A549 (cell line): Measurements from ENCODE around the gene NUP62. TPM values are rescaled to one million over a fixed set of nuclear protein-coding genes. Genes with fewer than 3 reads are reported as not detected.

Experiments used
- ATAC-seq, 2 experiments: fragments of 200-7000 bp in 1 of 2; fragments of >200 bp in 1 of 2; cut with Nextera tagmentation in 1 of 2; cut with Tn5 transposase in 1 of 2; 3 replicates each; pipeline versions ENCODE4 v1.8.0 to v1.9.1; 2018 to 2020; ENCODE audit warnings: mild to moderate bottlenecking in 1 of 2, moderate library complexity in 1 of 2
- CTCF ChIA-PET: fragments of 300-600 bp; sonication (Branson Sonifier 250); formaldehyde crosslinking; extraction: SDS; loops from one replicate; lab custom pipeline; 2021; ENCODE audit warnings: antibody characterized with exemption, inconsistent platforms; lab: Yijun Ruan, JAX
- POLR2A ChIA-PET: fragments of 350-600 bp; formaldehyde crosslinking; extraction: SDS; loops from one replicate; lab custom pipeline; 2021; ENCODE audit warnings: antibody characterized with exemption, inconsistent platforms; lab: Yijun Ruan, JAX
- DNase-seq, 2 experiments: peaks; one replicate each; pipeline versions ENCODE4 v3.0.0 to v3.0.0-alpha.2; 2011 to 2016; ENCODE audit warnings: low read depth in 1 of 2, low spot score in 1 of 2
- FAIRE-seq: peaks from 2 replicates; lab custom pipeline; 2011; peaks lifted over from hg19 to GRCh38; lab: Jason Lieb, UNC
- H3K27ac ChIP-seq, 2 experiments: fragments of >200 bp; sonication (Bioruptor Twin); formaldehyde crosslinking; 3 replicates each; pipeline ENCODE4 v1.5.1; 2016 to 2017
- H3K4me1 ChIP-seq: fragments of >200 bp; sonication (Bioruptor Twin); formaldehyde crosslinking; 3 replicates; pipeline ENCODE4 v1.6.1; 2016
- H3K4me2 ChIP-seq: fragments of >200 bp; sonication (Bioruptor Twin); formaldehyde crosslinking; 3 replicates; pipeline ENCODE4 v1.6.1; 2016
- H3K4me3 ChIP-seq: fragments of >200 bp; sonication (Bioruptor Twin); formaldehyde crosslinking; 3 replicates; pipeline ENCODE4 v1.5.1; 2016
- H3K9me3 ChIP-seq: fragments of >200 bp; sonication (Bioruptor Twin); formaldehyde crosslinking; 3 replicates; pipeline ENCODE4 v1.6.1; 2016
- CBX2 ChIP-seq: fragments of 200-600 bp; sonication (generic); IDR thresholded peaks from 2 replicates; pipeline ENCODE4 v1.6.1; 2016; ENCODE audit warnings: low read depth, mild to moderate bottlenecking, borderline replicate concordance
- ESRRA ChIP-seq: fragments of 150-350 bp; IDR thresholded peaks from 2 replicates; pipeline ENCODE4 v1.6.1; 2014; ENCODE audit warnings: mild to moderate bottlenecking, low read length, borderline replicate concordance
- FOSL2 ChIP-seq, 2 experiments: fragments of 450-650 bp in 1 of 2; fragments of >200 bp in 1 of 2; sonication (Bioruptor Twin) in 1 of 2; formaldehyde crosslinking; IDR thresholded peaks; 2 replicates each; pipeline versions ENCODE4 v1.5.0 to v1.6.1; 2016 to 2020; ENCODE audit warnings: mild to moderate bottlenecking in 1 of 2, moderate library complexity in 1 of 2
- FOXS1 ChIP-seq: fragments of 250-450 bp; sonication (Bioruptor Pico); IDR thresholded peaks from 2 replicates; pipeline ENCODE4 v1.5.0; 2020; ENCODE audit warnings: mild to moderate bottlenecking, moderate library complexity
- GATA3 ChIP-seq: IDR thresholded peaks from 2 replicates; pipeline ENCODE4 v1.6.1; 2012; ENCODE audit warnings: borderline replicate concordance
- MAFK ChIP-seq: fragments of 450-650 bp; IDR thresholded peaks from 2 replicates; pipeline ENCODE4 v1.6.1; 2014; ENCODE audit not compliant: partially characterized antibody
- POLR2AphosphoS2 ChIP-seq: conservative IDR thresholded peaks from 2 replicates; pipeline ENCODE4 v1.6.1; 2012; ENCODE audit warnings: low read length, improper control_type of control experiment, inconsistent platforms
- RFX5 ChIP-seq: fragments of 450-650 bp; IDR thresholded peaks from 2 replicates; pipeline ENCODE4 v1.7.1; 2014; ENCODE audit warnings: antibody characterized with exemption, mild to moderate bottlenecking, moderate library complexity
- SMC3 ChIP-seq: fragments of >200 bp; sonication (Bioruptor Twin); formaldehyde crosslinking; IDR thresholded peaks from 3 replicates; pipeline ENCODE4 v1.6.1; 2018; ENCODE audit warnings: inconsistent platforms
- TFCP2L1 ChIP-seq: fragments of 250-450 bp; sonication (Bioruptor Pico); IDR thresholded peaks from 2 replicates; pipeline ENCODE4 v1.5.0; 2021; ENCODE audit warnings: mild to moderate bottlenecking
- ZC3H11A ChIP-seq: fragments of 450-650 bp; IDR thresholded peaks from 2 replicates; pipeline ENCODE4 v1.6.1; 2014; ENCODE audit warnings: antibody characterized with exemption, mild to moderate bottlenecking
- ZSCAN20 ChIP-seq: fragments of 250-450 bp; sonication (Bioruptor Pico); IDR thresholded peaks from 2 replicates; pipeline ENCODE4 v1.8.0; 2022; ENCODE audit warnings: mild to moderate bottlenecking, moderate library complexity
- WGBS: methylation state at CpG from one replicate; pipeline ENCODE4 v1.1.6; 2017; ENCODE audit errors: missing lambda C conversion rate; 5-methylcytosine and 5-hydroxymethylcytosine counted together
- polyA plus RNA-seq, 4 experiments: library from polyadenylated mRNA; depleted of rRNA in 3 of 4; stranded (reverse); fragments of >200 nt; fragmentation: RNase III in 1 of 4; extraction: RNeasy Plus Mini Kit Qiagen cat#74134 plus additional on column Dnase treatment in 1 of 4; gene quantifications; 2 replicates in 3 of 4; 3 replicates in 1 of 4; pipeline ENCODE4 v1.2.3, GENCODE V29; 2011 to 2017
- TF ChIP-seq, protein P1 (sequence below): IDR thresholded peaks from 2 replicates; pipeline ENCODE4 v1.6.1; 2012
- TF ChIP-seq, protein P2 (sequence below): fragments of >200 bp; sonication (Bioruptor Twin); formaldehyde crosslinking; IDR thresholded peaks from 2 replicates; pipeline ENCODE4 v1.6.1; 2016
- TF ChIP-seq, protein P3 (sequence below): fragments of 250-450 bp; sonication (Bioruptor Pico); IDR thresholded peaks from 2 replicates; pipeline ENCODE4 v1.5.0; 2020; ENCODE audit warnings: low read depth, mild to moderate bottlenecking, moderate library complexity
- TF ChIP-seq, protein P4 (sequence below): IDR thresholded peaks from 2 replicates; pipeline ENCODE4 v1.6.1; 2012
- TF ChIP-seq, protein P5 (sequence below): fragments of 450-650 bp; IDR thresholded peaks from 2 replicates; pipeline ENCODE4 v1.6.1; 2014; ENCODE audit warnings: antibody characterized with exemption
- TF ChIP-seq, protein P6 (sequence below): fragments of 250-450 bp; sonication (Bioruptor Pico); IDR thresholded peaks from 2 replicates; pipeline ENCODE4 v1.5.0; 2021; ENCODE audit warnings: mild to moderate bottlenecking, moderate library complexity, borderline replicate concordance
- TF ChIP-seq, protein P7 (sequence below): fragments of 150-350 bp; IDR thresholded peaks from 2 replicates; pipeline ENCODE4 v1.6.1; 2014; ENCODE audit warnings: low read depth, mild to moderate bottlenecking, low read length

The NUP62 gene
- polyA plus RNA-seq, 2 of the 4 experiments (the other 2 are of a cell fraction), result 21.4 to 83.9 TPM

DNA sequence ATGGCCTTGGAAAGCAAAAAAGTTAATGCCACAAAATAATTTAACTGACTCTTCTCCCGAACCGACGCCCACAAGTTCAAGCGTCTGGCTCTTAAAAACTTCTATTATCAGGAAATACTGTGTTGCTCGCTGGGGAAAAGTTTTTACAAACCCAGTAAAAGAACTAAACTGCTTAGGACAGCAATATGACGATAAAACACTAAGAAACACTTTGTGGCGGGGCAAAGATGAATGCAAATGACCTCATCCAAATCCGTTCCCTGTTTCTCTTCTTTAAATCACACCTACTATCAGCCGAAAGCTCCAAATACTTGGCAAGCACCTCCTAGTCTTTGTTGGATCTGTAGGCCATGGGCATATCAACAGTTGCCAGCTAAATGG is 26.8 kb upstream of the NUP62 start:
- WGBS, result 71% methylated on average over 9 of the region's 9 CpGs
- TF ChIP-seq FOXS1 (CRISPR knock-in tag) (no peak), FOSL2 (IDR thresholded peaks at IDR 0.05) (no peak), FOSL2 (CRISPR knock-in tag; IDR thresholded peaks at IDR 0.05) (no peak), MAFK (peak; percentile 50), ZC3H11A (no peak), CBX2 (no peak), ESRRA (no peak), TFCP2L1 (CRISPR knock-in tag) (no peak)
- TF ChIP-seq, protein P1, sequence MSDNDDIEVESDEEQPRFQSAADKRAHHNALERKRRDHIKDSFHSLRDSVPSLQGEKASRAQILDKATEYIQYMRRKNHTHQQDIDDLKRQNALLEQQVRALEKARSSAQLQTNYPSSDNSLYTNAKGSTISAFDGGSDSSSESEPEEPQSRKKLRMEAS, result no peak
- TF ChIP-seq, protein P2, sequence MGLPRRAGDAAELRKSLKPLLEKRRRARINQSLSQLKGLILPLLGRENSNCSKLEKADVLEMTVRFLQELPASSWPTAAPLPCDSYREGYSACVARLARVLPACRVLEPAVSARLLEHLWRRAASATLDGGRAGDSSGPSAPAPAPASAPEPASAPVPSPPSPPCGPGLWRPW, result no peak
- TF ChIP-seq, all 56 proteins: peak for 1
- Histone ChIP-seq H3K4me3 (no peak overlapping the region), H3K9me3 (no peaks in the 10 kb centered on the region), H3K4me2 (no peak overlapping the region), H3K4me1 (no peaks in the 10 kb centered on the region), H3K27ac (no peak overlapping the region)
- ATAC-seq (no peak), FAIRE-seq (no peak), DNase-seq (no peak)
- POLR2A ChIA-PET, result no interaction called here
- CTCF ChIA-PET, result interaction anchor here (1.0 to 3.7 kb wide), 4 partner anchors 19 to 192 kb away, joined by 3 to 24 read pairs (median 5); no protein-coding TSS in a partner anchor

DNA sequence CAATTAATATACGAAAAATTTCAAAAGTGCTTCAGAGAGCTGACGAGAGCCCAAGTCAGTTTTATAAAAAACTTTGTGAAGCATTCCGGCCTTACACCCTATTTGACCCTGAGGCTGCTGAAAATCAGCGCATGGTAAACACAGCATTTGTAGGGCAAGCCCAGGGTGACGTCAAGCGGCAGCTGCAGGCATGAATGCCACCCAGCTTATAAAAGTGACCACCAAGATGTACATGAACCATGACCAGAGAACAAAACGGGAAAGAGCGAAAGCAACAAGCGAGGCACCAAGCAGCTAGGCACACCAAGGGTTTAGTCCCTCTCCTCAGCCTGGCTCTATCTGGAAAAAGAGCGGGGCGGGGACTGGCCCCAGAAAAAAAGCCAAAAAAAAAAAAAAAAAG is 25.6 kb upstream of the NUP62 start:
- 81% methylated on average over 11 of the region's 11 CpGs for WGBS
- Histone ChIP-seq H3K4me3 (no peak overlapping the region), H3K4me1 (no peaks in the 10 kb centered on the region), H3K9me3 (no peaks in the 10 kb centered on the region), H3K27ac (no peak overlapping the region), H3K4me2 (no peak overlapping the region)
- DNase-seq, result no peak
- TF ChIP-seq POLR2AphosphoS2, result no peak
- TF ChIP-seq, protein P3, sequence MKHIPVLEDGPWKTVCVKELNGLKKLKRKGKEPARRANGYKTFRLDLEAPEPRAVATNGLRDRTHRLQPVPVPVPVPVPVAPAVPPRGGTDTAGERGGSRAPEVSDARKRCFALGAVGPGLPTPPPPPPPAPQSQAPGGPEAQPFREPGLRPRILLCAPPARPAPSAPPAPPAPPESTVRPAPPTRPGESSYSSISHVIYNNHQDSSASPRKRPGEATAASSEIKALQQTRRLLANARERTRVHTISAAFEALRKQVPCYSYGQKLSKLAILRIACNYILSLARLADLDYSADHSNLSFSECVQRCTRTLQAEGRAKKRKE (CRISPR knock-in tag), result no peak
- TF ChIP-seq, protein P2, result no peak
- TF ChIP-seq, protein P4, sequence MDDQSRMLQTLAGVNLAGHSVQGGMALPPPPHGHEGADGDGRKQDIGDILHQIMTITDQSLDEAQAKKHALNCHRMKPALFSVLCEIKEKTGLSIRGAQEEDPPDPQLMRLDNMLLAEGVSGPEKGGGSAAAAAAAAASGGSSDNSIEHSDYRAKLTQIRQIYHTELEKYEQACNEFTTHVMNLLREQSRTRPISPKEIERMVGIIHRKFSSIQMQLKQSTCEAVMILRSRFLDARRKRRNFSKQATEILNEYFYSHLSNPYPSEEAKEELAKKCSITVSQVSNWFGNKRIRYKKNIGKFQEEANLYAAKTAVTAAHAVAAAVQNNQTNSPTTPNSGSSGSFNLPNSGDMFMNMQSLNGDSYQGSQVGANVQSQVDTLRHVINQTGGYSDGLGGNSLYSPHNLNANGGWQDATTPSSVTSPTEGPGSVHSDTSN, result no peak
- TF ChIP-seq, protein P5, sequence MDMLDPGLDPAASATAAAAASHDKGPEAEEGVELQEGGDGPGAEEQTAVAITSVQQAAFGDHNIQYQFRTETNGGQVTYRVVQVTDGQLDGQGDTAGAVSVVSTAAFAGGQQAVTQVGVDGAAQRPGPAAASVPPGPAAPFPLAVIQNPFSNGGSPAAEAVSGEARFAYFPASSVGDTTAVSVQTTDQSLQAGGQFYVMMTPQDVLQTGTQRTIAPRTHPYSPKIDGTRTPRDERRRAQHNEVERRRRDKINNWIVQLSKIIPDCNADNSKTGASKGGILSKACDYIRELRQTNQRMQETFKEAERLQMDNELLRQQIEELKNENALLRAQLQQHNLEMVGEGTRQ, result no peak
- TF ChIP-seq RFX5, result no peak
- no peak for TF ChIP-seq GATA3
- TF ChIP-seq, protein P6, sequence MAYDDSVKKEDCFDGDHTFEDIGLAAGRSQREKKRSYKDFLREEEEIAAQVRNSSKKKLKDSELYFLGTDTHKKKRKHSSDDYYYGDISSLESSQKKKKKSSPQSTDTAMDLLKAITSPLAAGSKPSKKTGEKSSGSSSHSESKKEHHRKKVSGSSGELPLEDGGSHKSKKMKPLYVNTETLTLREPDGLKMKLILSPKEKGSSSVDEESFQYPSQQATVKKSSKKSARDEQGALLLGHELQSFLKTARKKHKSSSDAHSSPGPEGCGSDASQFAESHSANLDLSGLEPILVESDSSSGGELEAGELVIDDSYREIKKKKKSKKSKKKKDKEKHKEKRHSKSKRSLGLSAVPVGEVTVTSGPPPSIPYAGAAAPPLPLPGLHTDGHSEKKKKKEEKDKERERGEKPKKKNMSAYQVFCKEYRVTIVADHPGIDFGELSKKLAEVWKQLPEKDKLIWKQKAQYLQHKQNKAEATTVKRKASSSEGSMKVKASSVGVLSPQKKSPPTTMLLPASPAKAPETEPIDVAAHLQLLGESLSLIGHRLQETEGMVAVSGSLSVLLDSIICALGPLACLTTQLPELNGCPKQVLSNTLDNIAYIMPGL, result no peak
- no peak for TF ChIP-seq ESRRA
- TF ChIP-seq, protein P7, sequence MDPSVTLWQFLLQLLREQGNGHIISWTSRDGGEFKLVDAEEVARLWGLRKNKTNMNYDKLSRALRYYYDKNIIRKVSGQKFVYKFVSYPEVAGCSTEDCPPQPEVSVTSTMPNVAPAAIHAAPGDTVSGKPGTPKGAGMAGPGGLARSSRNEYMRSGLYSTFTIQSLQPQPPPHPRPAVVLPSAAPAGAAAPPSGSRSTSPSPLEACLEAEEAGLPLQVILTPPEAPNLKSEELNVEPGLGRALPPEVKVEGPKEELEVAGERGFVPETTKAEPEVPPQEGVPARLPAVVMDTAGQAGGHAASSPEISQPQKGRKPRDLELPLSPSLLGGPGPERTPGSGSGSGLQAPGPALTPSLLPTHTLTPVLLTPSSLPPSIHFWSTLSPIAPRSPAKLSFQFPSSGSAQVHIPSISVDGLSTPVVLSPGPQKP, result no peak
- no peak for TF ChIP-seq SMC3
- TF ChIP-seq ZSCAN20 (CRISPR knock-in tag), result no peak
- FAIRE-seq, result no peak
- no peak for ATAC-seq
- CTCF ChIA-PET, result interaction anchor here (0.6 to 10.7 kb wide), 6 partner anchors 12 to 197 kb away, joined by 3 to 121 read pairs (median 5); no protein-coding TSS in a partner anchor
- POLR2A ChIA-PET, result interaction anchor here (2.5 kb wide), 1 partner anchor 25 kb away, joined by 9 read pairs; the partner anchor contains the start of gene NUP62
